HepG2 (cell line): ENCODE data around the gene CLCNKA. TPM values are rescaled to one million over a fixed set of nuclear protein-coding genes. Genes with fewer than 3 reads are reported as not detected.

Source experiments
- KDM6A ChIP-seq: IDR thresholded peaks from 2 replicates; pipeline ENCODE4 v1.6.1; 2016; ENCODE audit warnings: low read depth
- MBD4 ChIP-seq: IDR thresholded peaks from 2 replicates; pipeline ENCODE4 v1.6.1; 2012; ENCODE audit warnings: low read length, inconsistent platforms, borderline replicate concordance
- MEIS2 ChIP-seq: sonication (generic); formaldehyde crosslinking; IDR thresholded peaks from 2 replicates; pipeline ENCODE4 v1.9.0; 2021; ENCODE audit warnings: mild to moderate bottlenecking, missing genetic modification reagents
- MIER3 ChIP-seq: IDR thresholded peaks from 2 replicates; pipeline ENCODE4 v1.6.1; 2016; ENCODE audit warnings: missing compliant biosample characterization, borderline replicate concordance
- MYC ChIP-seq: sonication (generic); formaldehyde crosslinking; IDR thresholded peaks from 2 replicates; pipeline ENCODE4 v1.9.0; 2021; ENCODE audit warnings: missing genetic modification reagents, borderline replicate concordance
- YY1 ChIP-seq: IDR thresholded peaks from 2 replicates; pipeline ENCODE4 v1.6.1; 2011; ENCODE audit warnings: low read length, low read depth, moderate library complexity, mild to moderate bottlenecking; ENCODE audit not compliant: insufficient read depth, insufficient replicate concordance
- ZFX ChIP-seq: sonication (generic); formaldehyde crosslinking; IDR thresholded peaks from 2 replicates; pipeline ENCODE4 v1.4.0; 2020; ENCODE audit warnings: mild to moderate bottlenecking, low read depth, missing genetic modification reagents, moderate library complexity
- ZNF331 ChIP-seq: sonication (generic); formaldehyde crosslinking; IDR thresholded peaks from 2 replicates; pipeline ENCODE4 v1.4.0; 2020; ENCODE audit warnings: missing genetic modification reagents
- ZNF484 ChIP-seq: sonication (generic); formaldehyde crosslinking; IDR thresholded peaks from 2 replicates; pipeline ENCODE4 v1.5.1; 2020; ENCODE audit warnings: mild to moderate bottlenecking, low read depth, missing genetic modification reagents, borderline replicate concordance
- ZNF768 ChIP-seq: sonication (generic); formaldehyde crosslinking; IDR thresholded peaks from 2 replicates; pipeline ENCODE4 v1.4.0; 2020; ENCODE audit warnings: missing genetic modification reagents
- ZNF816 ChIP-seq: sonication (generic); formaldehyde crosslinking; IDR thresholded peaks from 2 replicates; pipeline ENCODE4 v1.8.0; 2022; ENCODE audit warnings: missing genetic modification reagents, mild to moderate bottlenecking, borderline replicate concordance
- ZSCAN12 ChIP-seq: sonication (generic); formaldehyde crosslinking; IDR thresholded peaks from 2 replicates; pipeline ENCODE4 v1.9.0; 2021; ENCODE audit warnings: mild to moderate bottlenecking, missing genetic modification reagents
- polyA plus RNA-seq, 8 experiments: library from polyadenylated mRNA; depleted of rRNA in 3 of 8; stranded (reverse) in 7 of 8; unstranded in 1 of 8; fragments of >200 nt; fragmentation: Illumina TruSeq in 4 of 8; extraction: Trizol in 4 of 8; gene quantifications; 2 replicates each; pipeline versions ENCODE4 v1.2.1 to v1.2.3, GENCODE V29; 2011 to 2016; ENCODE audit warnings: low read depth in 4 of 8, missing spikeins in 1 of 8, mixed read lengths in 1 of 8; ENCODE audit not compliant: insufficient read depth in 1 of 8
- total RNA-seq, 5 experiments: library from RNA; depleted of rRNA; stranded (reverse); fragments of >200 nt; fragmentation: Illumina TruSeq; extraction: Trizol; gene quantifications; 2 replicates each; pipeline ENCODE4 v1.2.3, GENCODE V29; 2016; ENCODE audit warnings: low read depth in 1 of 5
- TF ChIP-seq, protein P1 (sequence below): IDR thresholded peaks from 2 replicates; pipeline ENCODE4 v1.4.0; 2020; ENCODE audit warnings: mild to moderate bottlenecking, missing genetic modification reagents
- TF ChIP-seq, protein P2 (sequence below): sonication (generic); formaldehyde crosslinking; IDR thresholded peaks from 2 replicates; pipeline ENCODE4 v1.4.0; 2020; ENCODE audit warnings: missing genetic modification reagents, borderline replicate concordance
- TF ChIP-seq, protein P3 (sequence below): sonication (generic); formaldehyde crosslinking; IDR thresholded peaks from 2 replicates; pipeline ENCODE4 v1.8.1; 2023; ENCODE audit warnings: missing genetic modification reagents, inconsistent platforms, borderline replicate concordance

The CLCNKA gene
- total and polyA plus RNA-seq, 2 of the 13 experiments (the other 11 are each of a cell fraction or from before 2014, with no cell fraction given): 0.03 TPM; not detected in 1

DNA sequence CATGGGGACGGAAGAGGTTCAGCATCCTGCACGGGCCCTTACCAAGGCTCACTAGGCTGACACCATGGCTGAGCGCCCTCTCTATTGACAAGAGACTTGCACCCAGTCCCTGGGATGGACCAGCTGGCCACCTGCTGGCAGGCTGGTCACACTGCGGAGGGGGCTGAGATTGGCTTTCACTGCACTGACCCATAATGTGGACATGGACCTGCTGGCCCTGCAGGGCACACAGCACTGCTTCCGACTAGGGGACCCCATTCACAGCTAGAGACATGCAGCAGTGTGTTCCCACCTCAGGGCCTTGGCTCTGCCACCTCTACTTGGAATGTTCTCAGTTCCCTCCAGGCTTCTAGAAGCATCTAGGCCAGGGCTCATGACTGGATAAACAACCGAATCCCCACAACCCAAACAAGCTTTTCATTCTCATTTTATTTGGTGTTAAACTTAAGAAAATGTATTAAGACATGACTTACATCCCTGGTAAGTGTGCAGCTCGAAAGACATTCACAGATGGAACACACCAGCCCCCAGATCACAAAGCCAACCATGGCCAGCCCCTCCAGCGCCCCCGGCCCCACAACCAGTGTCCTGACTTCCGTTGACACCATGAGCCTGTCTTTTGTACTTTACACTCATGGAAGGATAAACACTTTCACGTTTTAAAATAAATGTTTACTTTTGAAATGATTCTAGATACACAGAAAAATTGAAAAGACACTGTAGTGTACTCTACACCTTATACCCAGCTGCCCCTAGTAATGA lies 27.1 kb upstream of the CLCNKA start (continued):
- TF ChIP-seq MYC (CRISPR knock-in tag): peak; percentile 49; the same call in 1 of the 2 replicates
- TF ChIP-seq, protein P1, sequence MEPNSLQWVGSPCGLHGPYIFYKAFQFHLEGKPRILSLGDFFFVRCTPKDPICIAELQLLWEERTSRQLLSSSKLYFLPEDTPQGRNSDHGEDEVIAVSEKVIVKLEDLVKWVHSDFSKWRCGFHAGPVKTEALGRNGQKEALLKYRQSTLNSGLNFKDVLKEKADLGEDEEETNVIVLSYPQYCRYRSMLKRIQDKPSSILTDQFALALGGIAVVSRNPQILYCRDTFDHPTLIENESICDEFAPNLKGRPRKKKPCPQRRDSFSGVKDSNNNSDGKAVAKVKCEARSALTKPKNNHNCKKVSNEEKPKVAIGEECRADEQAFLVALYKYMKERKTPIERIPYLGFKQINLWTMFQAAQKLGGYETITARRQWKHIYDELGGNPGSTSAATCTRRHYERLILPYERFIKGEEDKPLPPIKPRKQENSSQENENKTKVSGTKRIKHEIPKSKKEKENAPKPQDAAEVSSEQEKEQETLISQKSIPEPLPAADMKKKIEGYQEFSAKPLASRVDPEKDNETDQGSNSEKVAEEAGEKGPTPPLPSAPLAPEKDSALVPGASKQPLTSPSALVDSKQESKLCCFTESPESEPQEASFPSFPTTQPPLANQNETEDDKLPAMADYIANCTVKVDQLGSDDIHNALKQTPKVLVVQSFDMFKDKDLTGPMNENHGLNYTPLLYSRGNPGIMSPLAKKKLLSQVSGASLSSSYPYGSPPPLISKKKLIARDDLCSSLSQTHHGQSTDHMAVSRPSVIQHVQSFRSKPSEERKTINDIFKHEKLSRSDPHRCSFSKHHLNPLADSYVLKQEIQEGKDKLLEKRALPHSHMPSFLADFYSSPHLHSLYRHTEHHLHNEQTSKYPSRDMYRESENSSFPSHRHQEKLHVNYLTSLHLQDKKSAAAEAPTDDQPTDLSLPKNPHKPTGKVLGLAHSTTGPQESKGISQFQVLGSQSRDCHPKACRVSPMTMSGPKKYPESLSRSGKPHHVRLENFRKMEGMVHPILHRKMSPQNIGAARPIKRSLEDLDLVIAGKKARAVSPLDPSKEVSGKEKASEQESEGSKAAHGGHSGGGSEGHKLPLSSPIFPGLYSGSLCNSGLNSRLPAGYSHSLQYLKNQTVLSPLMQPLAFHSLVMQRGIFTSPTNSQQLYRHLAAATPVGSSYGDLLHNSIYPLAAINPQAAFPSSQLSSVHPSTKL (CRISPR knock-in tag): peak; percentile 37; the same call in 1 of the 2 replicates
- TF ChIP-seq, protein P2, sequence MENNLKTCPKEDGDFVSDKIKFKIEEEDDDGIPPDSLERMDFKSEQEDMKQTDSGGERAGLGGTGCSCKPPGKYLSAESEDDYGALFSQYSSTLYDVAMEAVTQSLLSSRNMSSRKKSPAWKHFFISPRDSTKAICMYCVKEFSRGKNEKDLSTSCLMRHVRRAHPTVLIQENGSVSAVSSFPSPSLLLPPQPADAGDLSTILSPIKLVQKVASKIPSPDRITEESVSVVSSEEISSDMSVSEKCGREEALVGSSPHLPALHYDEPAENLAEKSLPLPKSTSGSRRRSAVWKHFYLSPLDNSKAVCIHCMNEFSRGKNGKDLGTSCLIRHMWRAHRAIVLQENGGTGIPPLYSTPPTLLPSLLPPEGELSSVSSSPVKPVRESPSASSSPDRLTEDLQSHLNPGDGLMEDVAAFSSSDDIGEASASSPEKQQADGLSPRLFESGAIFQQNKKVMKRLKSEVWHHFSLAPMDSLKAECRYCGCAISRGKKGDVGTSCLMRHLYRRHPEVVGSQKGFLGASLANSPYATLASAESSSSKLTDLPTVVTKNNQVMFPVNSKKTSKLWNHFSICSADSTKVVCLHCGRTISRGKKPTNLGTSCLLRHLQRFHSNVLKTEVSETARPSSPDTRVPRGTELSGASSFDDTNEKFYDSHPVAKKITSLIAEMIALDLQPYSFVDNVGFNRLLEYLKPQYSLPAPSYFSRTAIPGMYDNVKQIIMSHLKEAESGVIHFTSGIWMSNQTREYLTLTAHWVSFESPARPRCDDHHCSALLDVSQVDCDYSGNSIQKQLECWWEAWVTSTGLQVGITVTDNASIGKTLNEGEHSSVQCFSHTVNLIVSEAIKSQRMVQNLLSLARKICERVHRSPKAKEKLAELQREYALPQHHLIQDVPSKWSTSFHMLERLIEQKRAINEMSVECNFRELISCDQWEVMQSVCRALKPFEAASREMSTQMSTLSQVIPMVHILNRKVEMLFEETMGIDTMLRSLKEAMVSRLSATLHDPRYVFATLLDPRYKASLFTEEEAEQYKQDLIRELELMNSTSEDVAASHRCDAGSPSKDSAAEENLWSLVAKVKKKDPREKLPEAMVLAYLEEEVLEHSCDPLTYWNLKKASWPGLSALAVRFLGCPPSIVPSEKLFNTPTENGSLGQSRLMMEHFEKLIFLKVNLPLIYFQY: peak; percentile 53; the same call in 1 of the 2 replicates
- TF ChIP-seq ZNF768 (CRISPR knock-in tag): peak; percentile 90; the same call in 1 of the 2 replicates
- no peak for TF ChIP-seq ZNF816 (CRISPR knock-in tag)
- no peak for TF ChIP-seq ZNF484 (CRISPR knock-in tag)
- TF ChIP-seq, protein P3, sequence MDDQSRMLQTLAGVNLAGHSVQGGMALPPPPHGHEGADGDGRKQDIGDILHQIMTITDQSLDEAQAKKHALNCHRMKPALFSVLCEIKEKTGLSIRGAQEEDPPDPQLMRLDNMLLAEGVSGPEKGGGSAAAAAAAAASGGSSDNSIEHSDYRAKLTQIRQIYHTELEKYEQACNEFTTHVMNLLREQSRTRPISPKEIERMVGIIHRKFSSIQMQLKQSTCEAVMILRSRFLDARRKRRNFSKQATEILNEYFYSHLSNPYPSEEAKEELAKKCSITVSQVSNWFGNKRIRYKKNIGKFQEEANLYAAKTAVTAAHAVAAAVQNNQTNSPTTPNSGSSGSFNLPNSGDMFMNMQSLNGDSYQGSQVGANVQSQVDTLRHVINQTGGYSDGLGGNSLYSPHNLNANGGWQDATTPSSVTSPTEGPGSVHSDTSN: no peak
- TF ChIP-seq YY1: no peak
- TF ChIP-seq ZSCAN12: no peak
- TF ChIP-seq ZFX: 0 out of 2 replicates have a peak, but pooled peaks have one; percentile 39
- TF ChIP-seq MBD4: no peak
- peak; percentile 62; the same call in 1 of the 2 replicates for TF ChIP-seq MIER3 (CRISPR knock-in tag)
- TF ChIP-seq ZNF331 (CRISPR knock-in tag): peak; percentile 48; the same call in 1 of the 2 replicates
- peak; percentile 26; the same call in 1 of the 2 replicates for TF ChIP-seq MEIS2 (CRISPR knock-in tag)
- 0 out of 2 replicates have a peak, but pooled peaks have one; percentile 33 for TF ChIP-seq KDM6A (CRISPR knock-in tag)
